Upper lobe of right lung (tissue), 1 donor: ENCODE measurements around the gene ACOXL. TPM values are rescaled to one million over a fixed set of nuclear protein-coding genes. Genes with fewer than 3 reads are reported as not detected.

Experiments used
- ATAC-seq: fragments of 200-7000 bp; cut with Tn5 transposase; one replicate; pipeline ENCODE4 v1.9.1; 2020; ENCODE audit warnings: mild to moderate bottlenecking, moderate library complexity
- DNase-seq: peaks from one replicate; pipeline ENCODE4 v3.0.0-alpha.2; 2020
- H3K27ac ChIP-seq: fragments of 200-600 bp; one replicate; pipeline ENCODE4 v1.8.0; 2022
- H3K27me3 ChIP-seq: fragments of 200-600 bp; one replicate; pipeline ENCODE4 v1.8.0; 2022; ENCODE audit warnings: mild to moderate bottlenecking
- H3K36me3 ChIP-seq: fragments of 200-600 bp; one replicate; pipeline ENCODE4 v1.8.0; 2022
- H3K4me1 ChIP-seq: fragments of 200-600 bp; one replicate; pipeline ENCODE4 v1.8.0; 2022
- H3K4me3 ChIP-seq: fragments of 200-600 bp; one replicate; pipeline ENCODE4 v1.8.0; 2022; ENCODE audit warnings: mild to moderate bottlenecking
- H3K9me3 ChIP-seq: fragments of 200-600 bp; one replicate; pipeline ENCODE4 v1.8.0; 2022
- CTCF ChIP-seq: fragments of 200-600 bp; IDR thresholded peaks from one replicate; pipeline ENCODE4 v1.8.0; 2022; ENCODE audit warnings: antibody characterized with exemption
- intact Hi-C: fragments of 100-400 bp; cut with DNase I; formaldehyde crosslinking; loops from one replicate; pipeline ENCODE4 v1.11.0; 2022
- total RNA-seq: library from RNA; stranded (reverse); fragmentation: NEBNext Ultra II Directional; extraction: Animal tissue kit (Norgen Biotek cat#: 25700); gene quantifications from one replicate; pipeline ENCODE4 v1.2.1, GENCODE V29; 2021
- donor health status: DM: no; HTN: yes; CAD: no; lungs with severe emphysema.

ACOXL gene
- total RNA-seq, 1 donor from 2014 or later: 47.5 TPM

GRCh38 chr2:111048856-111049768 lies 316.7 kb downstream of the ACOXL start:
- H3K4me3 ChIP-seq: no peak overlapping the region
- H3K27me3 ChIP-seq: no peaks in the 10 kb centered on the region
- H3K27ac ChIP-seq: no peak overlapping the region
- no peak for ATAC-seq
- no peaks in the 10 kb centered on the region for H3K4me1 ChIP-seq
- no peak for DNase-seq
- TF ChIP-seq CTCF: no peak
- intact Hi-C loops: no loop called here
- no peaks in the 10 kb centered on the region for H3K36me3 ChIP-seq
- H3K9me3 ChIP-seq: no peaks in the 10 kb centered on the region

GRCh38 chr2:111049792-111050640 lies 317.6 kb downstream of the ACOXL start:
- no peak for TF ChIP-seq CTCF
- no peak for DNase-seq
- intact Hi-C loops: no loop called here
- Histone ChIP-seq H3K9me3 (no peaks in the 10 kb centered on the region), H3K27ac (no peak overlapping the region), H3K4me3 (no peak overlapping the region), H3K27me3 (no peaks in the 10 kb centered on the region), H3K4me1 (no peaks in the 10 kb centered on the region), H3K36me3 (no peaks in the 10 kb centered on the region)
- no peak for ATAC-seq

- H3K4me1 ChIP-seq: no peaks in the 10 kb centered on the region
- DNase-seq (no peak), ATAC-seq (no peak)
- H3K27me3 ChIP-seq: no peaks in the 10 kb centered on the region
- H3K4me3 ChIP-seq: no peak overlapping the region
- H3K9me3 ChIP-seq: no peaks in the 10 kb centered on the region
- TF ChIP-seq CTCF: no peak
- no peak overlapping the region for H3K27ac ChIP-seq
- H3K36me3 ChIP-seq: no peaks in the 10 kb centered on the region
- intact Hi-C loops: no loop called here
These were observed 318.5 kb downstream of the ACOXL start for GRCh38 chr2:111050701-111051376.

- Histone ChIP-seq H3K27me3 (no peaks in the 10 kb centered on the region), H3K4me3 (no peak overlapping the region), H3K36me3 (no peaks in the 10 kb centered on the region), H3K27ac (no peak overlapping the region), H3K4me1 (no peaks in the 10 kb centered on the region), H3K9me3 (no peaks in the 10 kb centered on the region)
- DNase-seq: no peak
- TF ChIP-seq CTCF: no peak
- ATAC-seq: no peak
- intact Hi-C loops: no loop called here
These were observed 320.2 kb downstream of the ACOXL start for GRCh38 chr2:111052621-111053020.

GRCh38 chr2:111053266-111053665 lies 320.9 kb downstream of the ACOXL start:
- intact Hi-C loops: no loop called here
- Histone ChIP-seq H3K27ac (no peak overlapping the region), H3K27me3 (no peaks in the 10 kb centered on the region), H3K4me1 (no peaks in the 10 kb centered on the region), H3K4me3 (no peak overlapping the region), H3K36me3 (no peaks in the 10 kb centered on the region), H3K9me3 (no peaks in the 10 kb centered on the region)
- ATAC-seq (no peak), DNase-seq (no peak)
- no peak for TF ChIP-seq CTCF
